K562 (cell line): ENCODE measurements around the gene C1QTNF6. TPM values are rescaled to one million over a fixed set of nuclear protein-coding genes. Genes with fewer than 3 reads are reported as not detected.

ENCODE experiments used
- ASH1L ChIP-seq: fragments of 450-650 bp; IDR thresholded peaks from 2 replicates; pipeline ENCODE4 v1.6.1; 2018; ENCODE audit warnings: borderline replicate concordance, mild to moderate bottlenecking, low read depth; ENCODE audit not compliant: partially characterized antibody
- CEBPG ChIP-seq, 3 experiments: fragments of 200-800 bp in 1 of 3; sonication (Bioruptor generic) in 1 of 3; sonication (generic) in 1 of 3; formaldehyde crosslinking in 1 of 3; IDR thresholded peaks in 2 of 3; conservative IDR thresholded peaks in 1 of 3; 2 replicates each; pipeline versions ENCODE4 v1.6.1 to v1.8.0; 2016 to 2022; ENCODE audit warnings: missing compliant biosample characterization in 2 of 3, missing genetic modification characterization in 2 of 3, mild to moderate bottlenecking in 1 of 3, missing genetic modification reagents in 1 of 3
- FOS ChIP-seq: IDR thresholded peaks from 3 replicates; pipeline ENCODE4 v1.6.1; 2011; ENCODE audit not compliant: insufficient read length; ENCODE audit errors: extremely low read depth
- FOXA3 ChIP-seq, 2 experiments: fragments of 450-650 bp in 1 of 2; sonication (generic) in 1 of 2; formaldehyde crosslinking; IDR thresholded peaks in 1 of 2; conservative IDR thresholded peaks in 1 of 2; 2 replicates each; pipeline versions ENCODE4 v1.4.0 to v1.8.0; 2020 to 2022; ENCODE audit warnings: mild to moderate bottlenecking in 2 of 2, missing genetic modification reagents in 1 of 2
- GATAD2A ChIP-seq: fragments of 450-650 bp; IDR thresholded peaks from 2 replicates; pipeline ENCODE4 v1.6.1; 2017
- KDM2B ChIP-seq: fragments of 250-450 bp; sonication (Bioruptor Pico); IDR thresholded peaks from 2 replicates; pipeline ENCODE4 v1.8.0; 2021; ENCODE audit warnings: mild to moderate bottlenecking, moderate library complexity
- KLF1 ChIP-seq: fragments of 450-650 bp; IDR thresholded peaks from 2 replicates; pipeline ENCODE4 v1.6.1; 2016; ENCODE audit warnings: missing genetic modification characterization, missing compliant biosample characterization
- MLLT1 ChIP-seq, 2 experiments: fragments of 450-650 bp; IDR thresholded peaks; 2 replicates each; pipeline ENCODE4 v1.6.1; 2016
- NR3C1 ChIP-seq: sonication (generic); formaldehyde crosslinking; IDR thresholded peaks from 2 replicates; pipeline ENCODE4 v1.8.1; 2022; ENCODE audit warnings: missing genetic modification reagents
- PHF20 ChIP-seq: fragments of 450-650 bp; IDR thresholded peaks from 2 replicates; pipeline ENCODE4 v1.6.1; 2018; ENCODE audit not compliant: partially characterized antibody
- RCOR1 ChIP-seq, 2 experiments: IDR thresholded peaks; 2 replicates each; pipeline ENCODE4 v1.6.1; 2012; ENCODE audit warnings: low read depth in 2 of 2, low read length in 2 of 2, borderline replicate concordance in 1 of 2, improper control_type of control experiment in 1 of 2
- SAFB ChIP-seq: fragments of 200-400 bp; formaldehyde crosslinking; IDR thresholded peaks from 2 replicates; pipeline ENCODE4 v1.6.1; 2017; ENCODE audit warnings: low read depth, low read length, borderline replicate concordance
- SMARCC2 ChIP-seq: fragments of 450-650 bp; IDR thresholded peaks from 2 replicates; pipeline ENCODE4 v1.6.1; 2017; ENCODE audit warnings: antibody characterized with exemption, moderate library complexity, mild to moderate bottlenecking, low read depth
- SP1 ChIP-seq: sonication (generic); formaldehyde crosslinking; IDR thresholded peaks from 2 replicates; pipeline ENCODE4 v1.8.1; 2022; ENCODE audit warnings: mild to moderate bottlenecking, missing genetic modification reagents
- SPI1 ChIP-seq: IDR thresholded peaks from 2 replicates; pipeline ENCODE4 v1.6.1; 2011; ENCODE audit warnings: low read depth, low read length, control low read depth, borderline replicate concordance
- SREBF1 ChIP-seq: fragments of 150-350 bp; IDR thresholded peaks from 2 replicates; pipeline ENCODE4 v1.6.1; 2014; ENCODE audit warnings: antibody characterized with exemption, low read depth, low read length, borderline replicate concordance
- SRSF9 ChIP-seq: fragments of 200-400 bp; formaldehyde crosslinking; IDR thresholded peaks from 2 replicates; pipeline ENCODE4 v1.6.1; 2017; ENCODE audit warnings: low read depth, low read length, borderline replicate concordance
- TRIM28 ChIP-seq: fragments of 450-650 bp; IDR thresholded peaks from 2 replicates; pipeline ENCODE4 v1.6.1; 2017
- WHSC1 ChIP-seq: IDR thresholded peaks from one replicate; pipeline ENCODE4 v1.6.1; 2012; ENCODE audit warnings: low read length, control low read depth, inconsistent platforms
- polyA plus RNA-seq, 8 experiments: library from polyadenylated mRNA; depleted of rRNA in 4 of 8; stranded (reverse) in 5 of 8; unstranded in 3 of 8; fragments of >200 nt; fragmentation: Nextera tagmentation in 2 of 8; fragmentation: Illumina TruSeq in 1 of 8; extraction: Ambion mirVana in 2 of 8; extraction: Trizol in 1 of 8; gene quantifications; 2 replicates each; pipeline versions ENCODE4 v1.2.1 to v1.2.3, GENCODE V29; 2011 to 2014; ENCODE audit warnings: inconsistent platforms in 1 of 8, missing spikeins in 1 of 8
- total RNA-seq, 7 experiments: library from RNA; depleted of rRNA in 6 of 7; stranded (reverse); fragments of >200 nt in 6 of 7; fragmentation: Illumina TruSeq in 2 of 7; extraction: Trizol in 2 of 7; gene quantifications; 2 replicates each; pipeline versions ENCODE4 v1.2.1 to v1.2.3, GENCODE V29; 2011 to 2021; ENCODE audit warnings: low replicate concordance in 1 of 7
- TF ChIP-seq, protein P1 (sequence below): sonication (generic); formaldehyde crosslinking; IDR thresholded peaks from 2 replicates; pipeline ENCODE4 v1.8.0; 2022; ENCODE audit warnings: mild to moderate bottlenecking, missing genetic modification reagents
- TF ChIP-seq, protein P2 (sequence below): fragments of 450-650 bp; IDR thresholded peaks from 2 replicates; pipeline ENCODE4 v1.6.1; 2016
- TF ChIP-seq, protein P3 (sequence below): fragments of 450-650 bp; formaldehyde crosslinking; IDR thresholded peaks from 2 replicates; pipeline ENCODE4 v1.4.0; 2020; ENCODE audit warnings: mild to moderate bottlenecking, moderate library complexity

The C1QTNF6 gene
- total and polyA plus RNA-seq, 9 of the 15 experiments (the other 6 are each of a cell fraction or from before 2014, with no cell fraction given) = 0.18 to 0.92 (median 0.55) TPM

DNA sequence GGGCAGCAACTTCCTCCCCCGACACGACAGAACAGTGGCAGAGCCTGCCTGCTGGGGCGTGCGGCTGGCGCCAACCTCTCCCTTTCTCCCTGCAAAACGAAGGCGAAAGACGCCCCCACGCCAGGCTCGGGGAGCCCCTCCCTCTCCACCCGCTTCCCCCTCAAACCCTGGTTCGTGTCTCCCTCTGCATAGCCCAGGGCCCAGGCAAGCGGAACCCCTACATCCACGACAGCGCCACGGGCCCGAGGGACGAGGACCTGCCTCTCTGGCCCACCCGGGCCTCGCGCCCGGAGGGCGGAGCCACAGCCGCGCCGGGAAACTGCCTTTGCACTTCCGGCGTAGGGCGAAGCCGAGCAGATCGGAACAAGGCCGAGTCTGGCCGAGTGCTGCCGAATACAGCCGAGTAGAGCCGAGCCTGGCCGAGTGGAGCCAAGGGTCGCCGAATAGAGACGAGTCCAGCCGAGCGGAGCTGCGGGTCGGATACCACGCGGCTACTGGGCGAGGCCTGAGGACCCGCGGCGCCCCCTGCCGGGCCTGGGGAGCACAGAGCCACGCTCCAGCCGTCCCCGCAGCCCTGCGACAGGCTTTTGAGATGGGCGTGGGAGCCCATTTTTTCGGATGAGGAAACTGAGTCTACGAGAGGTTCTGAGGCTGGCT is 11.2 kb upstream of the C1QTNF6 start (continued):
- TF ChIP-seq, protein P1, sequence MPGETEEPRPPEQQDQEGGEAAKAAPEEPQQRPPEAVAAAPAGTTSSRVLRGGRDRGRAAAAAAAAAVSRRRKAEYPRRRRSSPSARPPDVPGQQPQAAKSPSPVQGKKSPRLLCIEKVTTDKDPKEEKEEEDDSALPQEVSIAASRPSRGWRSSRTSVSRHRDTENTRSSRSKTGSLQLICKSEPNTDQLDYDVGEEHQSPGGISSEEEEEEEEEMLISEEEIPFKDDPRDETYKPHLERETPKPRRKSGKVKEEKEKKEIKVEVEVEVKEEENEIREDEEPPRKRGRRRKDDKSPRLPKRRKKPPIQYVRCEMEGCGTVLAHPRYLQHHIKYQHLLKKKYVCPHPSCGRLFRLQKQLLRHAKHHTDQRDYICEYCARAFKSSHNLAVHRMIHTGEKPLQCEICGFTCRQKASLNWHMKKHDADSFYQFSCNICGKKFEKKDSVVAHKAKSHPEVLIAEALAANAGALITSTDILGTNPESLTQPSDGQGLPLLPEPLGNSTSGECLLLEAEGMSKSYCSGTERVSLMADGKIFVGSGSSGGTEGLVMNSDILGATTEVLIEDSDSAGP (CRISPR knock-in tag) = no peak
- no peak for TF ChIP-seq ASH1L
- peak; percentile 98 for TF ChIP-seq GATAD2A
- TF ChIP-seq TRIM28 = 0 out of 2 replicates have a peak, but pooled peaks have one; percentile 23
- peak; percentile 86 for TF ChIP-seq SP1 (CRISPR knock-in tag)
- TF ChIP-seq KDM2B (CRISPR knock-in tag) = 0 out of 2 replicates have a peak, but pooled peaks have one; percentile 57
- TF ChIP-seq NR3C1 (CRISPR knock-in tag) = peak; percentile 76
- no peak for TF ChIP-seq SMARCC2
- peak; percentile 32 for TF ChIP-seq PHF20
- TF ChIP-seq FOS = no peak
- TF ChIP-seq, protein P2, sequence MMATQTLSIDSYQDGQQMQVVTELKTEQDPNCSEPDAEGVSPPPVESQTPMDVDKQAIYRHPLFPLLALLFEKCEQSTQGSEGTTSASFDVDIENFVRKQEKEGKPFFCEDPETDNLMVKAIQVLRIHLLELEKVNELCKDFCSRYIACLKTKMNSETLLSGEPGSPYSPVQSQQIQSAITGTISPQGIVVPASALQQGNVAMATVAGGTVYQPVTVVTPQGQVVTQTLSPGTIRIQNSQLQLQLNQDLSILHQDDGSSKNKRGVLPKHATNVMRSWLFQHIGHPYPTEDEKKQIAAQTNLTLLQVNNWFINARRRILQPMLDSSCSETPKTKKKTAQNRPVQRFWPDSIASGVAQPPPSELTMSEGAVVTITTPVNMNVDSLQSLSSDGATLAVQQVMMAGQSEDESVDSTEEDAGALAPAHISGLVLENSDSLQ = peak; percentile 63; the same call in 1 of the 2 replicates
- TF ChIP-seq SAFB = 0 out of 2 replicates have a peak, but pooled peaks have one; percentile 62
- TF ChIP-seq CEBPG (CRISPR knock-in tag; IDR thresholded peaks at IDR 0.05) = peak; percentile 5; the same call in 1 of the 2 replicates
- no peak for TF ChIP-seq CEBPG (tag; conservative IDR thresholded peaks at IDR 0.05 in 1 of 2, IDR thresholded peaks at IDR 0.05 in 1 of 2)
- TF ChIP-seq WHSC1 = no peak
- peak in 1 of 2 experiments; percentile 70; a peak in 1 of 4 replicates for TF ChIP-seq FOXA3 (CRISPR knock-in tag; conservative IDR thresholded peaks at IDR 0.05 in 1 of 2, IDR thresholded peaks at IDR 0.05 in 1 of 2)
- TF ChIP-seq SREBF1 = 0 out of 2 replicates have a peak, but pooled peaks have one; percentile 27
- TF ChIP-seq SRSF9 = no peak
- no peak for TF ChIP-seq SPI1
- TF ChIP-seq, protein P3, sequence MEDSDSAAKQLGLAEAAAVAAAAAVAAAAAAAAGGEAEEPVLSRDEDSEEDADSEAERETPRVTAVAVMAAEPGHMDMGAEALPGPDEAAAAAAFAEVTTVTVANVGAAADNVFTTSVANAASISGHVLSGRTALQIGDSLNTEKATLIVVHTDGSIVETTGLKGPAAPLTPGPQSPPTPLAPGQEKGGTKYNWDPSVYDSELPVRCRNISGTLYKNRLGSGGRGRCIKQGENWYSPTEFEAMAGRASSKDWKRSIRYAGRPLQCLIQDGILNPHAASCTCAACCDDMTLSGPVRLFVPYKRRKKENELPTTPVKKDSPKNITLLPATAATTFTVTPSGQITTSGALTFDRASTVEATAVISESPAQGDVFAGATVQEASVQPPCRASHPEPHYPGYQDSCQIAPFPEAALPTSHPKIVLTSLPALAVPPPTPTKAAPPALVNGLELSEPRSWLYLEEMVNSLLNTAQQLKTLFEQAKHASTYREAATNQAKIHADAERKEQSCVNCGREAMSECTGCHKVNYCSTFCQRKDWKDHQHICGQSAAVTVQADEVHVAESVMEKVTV (CRISPR knock-in tag) = peak; percentile 100
- 0 out of 2 replicates have a peak, but pooled peaks have one; percentile 29 for TF ChIP-seq KLF1 (tag)
- TF ChIP-seq RCOR1 (IDR thresholded peaks at IDR 0.05; ENCODE audit: borderline replicate concordance in 1 of 2, low read depth in 2 of 2, low read length in 2 of 2) = peak in 1 of 2 experiments; percentile 53; a peak in 1 of 4 replicates
- TF ChIP-seq MLLT1 (IDR thresholded peaks at IDR 0.05) = no peak
